ENCODE data around the gene ITGA7.

The ITGA7 gene

DNA sequence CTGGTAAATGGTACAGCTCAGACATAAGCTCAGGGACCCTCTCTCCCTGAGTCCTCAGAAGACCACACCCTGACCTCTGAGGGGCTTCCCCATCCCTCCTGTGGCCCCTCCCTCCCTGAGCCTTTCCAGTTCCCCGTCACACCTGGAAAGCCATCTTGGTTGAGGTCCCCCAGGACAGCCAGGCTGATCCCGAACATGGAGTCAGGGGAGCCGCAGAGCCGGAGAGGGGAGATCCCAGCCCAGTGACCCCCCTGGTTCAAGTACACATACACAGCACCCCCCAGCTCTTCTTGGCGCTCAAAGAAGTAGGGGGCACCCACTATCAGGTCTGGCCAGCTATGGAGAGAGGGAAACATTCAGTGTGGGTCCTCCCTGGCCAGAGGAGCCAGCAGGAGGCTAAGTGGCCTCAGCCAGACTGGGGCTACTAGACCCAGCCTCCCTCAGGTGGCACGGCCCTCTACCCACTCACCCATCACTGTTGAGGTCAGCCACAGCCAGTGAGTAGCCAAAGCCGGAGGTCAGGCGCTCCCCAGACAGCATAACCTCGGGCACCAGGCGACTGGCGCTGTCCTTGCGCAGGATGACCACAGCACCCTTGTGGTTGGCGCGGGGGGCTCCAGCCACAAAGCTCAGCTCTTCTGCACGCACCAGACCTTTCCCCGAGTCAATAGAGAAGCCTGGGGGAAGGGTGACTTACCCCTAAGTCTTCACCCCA lies 9.3 kb downstream of the ITGA7 start:
- TF ChIP-seq, protein P1, sequence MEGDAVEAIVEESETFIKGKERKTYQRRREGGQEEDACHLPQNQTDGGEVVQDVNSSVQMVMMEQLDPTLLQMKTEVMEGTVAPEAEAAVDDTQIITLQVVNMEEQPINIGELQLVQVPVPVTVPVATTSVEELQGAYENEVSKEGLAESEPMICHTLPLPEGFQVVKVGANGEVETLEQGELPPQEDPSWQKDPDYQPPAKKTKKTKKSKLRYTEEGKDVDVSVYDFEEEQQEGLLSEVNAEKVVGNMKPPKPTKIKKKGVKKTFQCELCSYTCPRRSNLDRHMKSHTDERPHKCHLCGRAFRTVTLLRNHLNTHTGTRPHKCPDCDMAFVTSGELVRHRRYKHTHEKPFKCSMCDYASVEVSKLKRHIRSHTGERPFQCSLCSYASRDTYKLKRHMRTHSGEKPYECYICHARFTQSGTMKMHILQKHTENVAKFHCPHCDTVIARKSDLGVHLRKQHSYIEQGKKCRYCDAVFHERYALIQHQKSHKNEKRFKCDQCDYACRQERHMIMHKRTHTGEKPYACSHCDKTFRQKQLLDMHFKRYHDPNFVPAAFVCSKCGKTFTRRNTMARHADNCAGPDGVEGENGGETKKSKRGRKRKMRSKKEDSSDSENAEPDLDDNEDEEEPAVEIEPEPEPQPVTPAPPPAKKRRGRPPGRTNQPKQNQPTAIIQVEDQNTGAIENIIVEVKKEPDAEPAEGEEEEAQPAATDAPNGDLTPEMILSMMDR (IDR thresholded peaks at IDR 0.05; ENCODE audit: borderline replicate concordance, insufficient read depth, low read depth, low read length), result no peak

DNA sequence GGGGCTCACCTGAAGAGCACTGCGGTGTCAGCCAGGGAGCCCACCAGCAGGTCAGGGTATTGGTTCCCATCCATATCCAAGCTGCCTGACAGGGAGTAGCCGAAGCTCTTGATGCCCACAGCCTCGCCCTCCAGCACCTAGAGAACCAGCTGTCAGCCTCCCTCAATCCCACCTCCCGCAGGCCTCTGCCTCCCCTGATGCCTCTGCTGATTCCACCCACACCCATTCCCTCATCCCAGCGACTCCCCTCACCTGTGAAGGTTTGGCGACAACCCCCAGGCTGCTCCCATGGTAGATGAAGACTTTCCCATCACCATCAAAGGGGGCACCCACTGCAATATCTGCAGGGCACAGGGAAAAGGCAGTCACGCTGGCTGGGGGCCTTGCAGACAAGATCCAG lies 10.0 kb downstream of the ITGA7 start:
- no peak overlapping the region for H3K4me3 ChIP-seq (ENCODE audit: low read depth, low read length)
- TF ChIP-seq, protein P1 (IDR thresholded peaks at IDR 0.05; ENCODE audit: borderline replicate concordance, insufficient read depth, low read depth, low read length), result no peak

More for the DNA sequence above, 9.3 kb downstream of the ITGA7 start:
- no peak overlapping the region for H3K4me3 ChIP-seq (ENCODE audit: low read depth, low read length)

DNA sequence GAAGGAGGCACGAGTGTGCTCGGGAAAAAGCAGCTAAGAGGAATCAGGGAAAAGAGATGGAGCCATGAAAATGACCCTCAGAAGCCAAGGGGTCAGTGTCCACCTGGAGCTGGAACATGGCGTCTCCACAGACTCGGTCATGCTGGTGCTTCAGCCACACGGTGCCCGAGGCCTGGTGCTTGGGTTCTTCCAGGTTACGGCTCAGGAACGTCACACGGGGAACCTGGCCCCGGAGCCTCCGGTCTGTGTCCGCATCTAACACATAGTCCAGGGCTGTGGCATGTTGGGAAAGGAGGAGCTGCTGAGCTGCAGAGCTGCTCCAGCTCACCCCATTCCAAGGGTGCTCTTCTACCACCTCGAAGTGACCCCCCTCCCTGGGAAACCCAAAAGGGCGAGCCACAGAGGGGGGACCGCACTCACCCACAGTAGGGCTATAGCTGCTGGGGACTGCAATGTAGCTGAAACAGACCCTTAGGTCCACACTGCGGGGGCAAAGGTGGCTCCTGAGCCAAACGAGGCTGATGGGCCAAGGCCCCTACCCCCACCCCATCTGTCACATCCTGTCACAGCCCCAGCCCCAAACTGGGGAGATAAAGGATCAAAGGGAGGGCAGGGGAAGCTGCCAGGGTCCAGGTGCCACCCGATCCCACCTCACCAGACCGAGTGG lies 10.8 kb downstream of the ITGA7 start:
- no peak overlapping the region for H3K4me3 ChIP-seq (ENCODE audit: low read depth, low read length)
- TF ChIP-seq, protein P1 (IDR thresholded peaks at IDR 0.05; ENCODE audit: borderline replicate concordance, insufficient read depth, low read depth, low read length), result no peak

DNA sequence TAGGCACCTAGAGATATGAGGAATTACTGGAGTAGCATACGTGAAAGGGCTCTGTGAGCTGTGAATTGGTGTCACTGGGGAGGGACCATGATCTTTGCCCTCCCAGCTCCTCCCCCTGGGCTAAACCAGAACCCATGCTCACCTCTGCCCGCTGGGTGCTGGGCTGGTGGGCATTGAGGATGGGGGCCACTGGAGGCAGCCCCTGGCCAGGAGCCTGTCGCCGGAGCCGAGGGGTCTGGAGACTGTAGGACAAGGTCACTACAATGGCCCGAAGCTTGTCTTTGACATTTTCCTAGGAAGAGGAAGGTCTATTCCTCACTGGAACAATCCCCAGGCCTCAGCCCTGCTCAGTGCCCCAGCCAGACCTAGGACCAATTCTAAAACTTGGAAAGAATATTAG lies 11.6 kb downstream of the ITGA7 start:
- H3K4me3 ChIP-seq (ENCODE audit: low read depth, low read length), result no peak overlapping the region
- TF ChIP-seq, protein P1 (IDR thresholded peaks at IDR 0.05; ENCODE audit: borderline replicate concordance, insufficient read depth, low read depth, low read length), result no peak

DNA sequence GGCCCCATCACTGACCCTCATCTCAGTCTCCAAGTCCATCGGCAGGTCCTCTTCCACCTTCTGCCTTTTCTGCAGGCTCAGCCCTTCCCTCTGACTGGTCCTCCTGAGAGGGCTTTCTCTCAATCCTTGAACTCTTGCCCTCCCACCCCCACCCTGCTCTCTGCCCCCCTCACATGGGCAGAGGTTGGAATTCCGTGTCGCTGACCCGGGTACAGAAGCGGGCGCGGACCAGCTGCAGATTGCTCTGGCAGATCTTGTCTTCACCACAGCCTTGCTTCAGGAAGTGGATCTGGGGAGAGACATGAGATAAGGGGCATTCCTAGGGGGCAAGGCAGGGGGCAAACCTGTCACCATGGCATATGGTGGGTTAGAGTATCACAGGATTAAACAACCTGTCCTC lies 12.4 kb downstream of the ITGA7 start:
- TF ChIP-seq, protein P1 (IDR thresholded peaks at IDR 0.05; ENCODE audit: borderline replicate concordance, insufficient read depth, low read depth, low read length), result no peak
- H3K4me3 ChIP-seq (ENCODE audit: low read depth, low read length), result no peak overlapping the region

DNA sequence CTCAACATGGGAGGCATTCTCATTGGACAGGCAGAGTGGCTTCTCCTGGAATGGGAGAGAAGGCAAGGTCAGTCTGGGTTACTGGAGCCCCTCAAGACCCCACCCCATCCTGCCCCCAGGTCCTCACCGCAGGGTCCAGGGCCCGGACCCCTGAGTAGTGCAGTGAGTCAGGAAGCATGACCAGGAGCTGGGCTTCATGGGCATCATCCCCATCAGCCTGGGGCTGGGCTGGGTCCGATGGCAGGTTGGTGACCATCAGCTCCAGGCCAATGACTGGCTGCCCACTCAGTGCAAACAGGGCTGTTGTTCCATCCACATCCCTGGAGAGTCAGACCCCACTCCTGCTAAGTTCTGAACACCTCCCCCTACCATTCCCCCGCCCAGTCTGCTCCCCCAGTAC lies 13.1 kb downstream of the ITGA7 start:
- no peak overlapping the region for H3K4me3 ChIP-seq (ENCODE audit: low read depth, low read length)
- TF ChIP-seq, protein P1 (IDR thresholded peaks at IDR 0.05; ENCODE audit: borderline replicate concordance, insufficient read depth, low read depth, low read length), result no peak

DNA sequence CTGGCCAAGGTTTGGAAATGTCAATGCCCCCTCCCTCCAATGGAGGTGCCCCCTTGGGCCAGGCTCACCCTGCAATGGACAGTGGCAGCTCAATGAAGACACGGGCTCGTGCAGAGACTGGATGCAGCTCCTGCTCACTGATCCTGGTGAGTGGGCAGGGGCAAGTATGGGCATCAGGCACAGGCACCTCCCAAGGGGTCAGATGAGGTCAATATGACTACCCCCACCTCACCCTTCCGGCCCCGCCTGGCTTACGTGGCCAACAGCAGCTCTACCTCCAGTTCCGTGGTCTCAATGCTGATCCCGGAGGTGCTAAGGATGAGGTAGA lies 13.6 kb downstream of the ITGA7 start:
- TF ChIP-seq, protein P1 (IDR thresholded peaks at IDR 0.05; ENCODE audit: borderline replicate concordance, insufficient read depth, low read depth, low read length), result no peak
- H3K4me3 ChIP-seq (ENCODE audit: low read depth, low read length), result no peak overlapping the region

Measured in GM12875 (cell line).